ENCODE data around the gene TMEM139. TPM values are rescaled to one million over a fixed set of nuclear protein-coding genes. Genes with fewer than 3 reads are reported as not detected.
A peak's percentile ranks its signal among the peaks of the same experiment; 100 is the strongest.

The TMEM139 gene
- total and polyA plus RNA-seq, 10 of the 15 experiments (the other 5 are each of a cell fraction or from before 2014, with no cell fraction given): 0.31 TPM; not detected in 9

DNA sequence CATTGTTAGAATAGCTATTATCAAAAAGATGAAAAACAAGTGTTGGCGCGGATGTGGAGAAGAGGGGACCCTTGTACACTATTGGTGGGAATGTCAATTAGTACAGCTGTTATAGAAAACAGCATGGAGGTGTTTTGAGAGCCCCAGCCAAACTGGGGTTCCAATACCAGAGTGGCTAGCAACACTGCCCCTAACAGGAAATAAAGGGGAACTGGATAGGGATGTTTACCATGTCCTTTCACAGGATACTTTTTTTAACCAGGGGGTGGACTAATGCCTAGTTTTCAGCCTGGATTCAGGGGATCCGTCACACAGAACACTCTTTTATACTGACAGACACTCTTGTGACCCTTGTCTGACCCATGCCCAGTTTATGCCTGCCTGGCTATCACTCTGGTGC lies 28.4 kb upstream of the TMEM139 start:
- POLR2A ChIA-PET: no interaction called here
- in situ Hi-C loops (cut with MboI): no loop called here

DNA sequence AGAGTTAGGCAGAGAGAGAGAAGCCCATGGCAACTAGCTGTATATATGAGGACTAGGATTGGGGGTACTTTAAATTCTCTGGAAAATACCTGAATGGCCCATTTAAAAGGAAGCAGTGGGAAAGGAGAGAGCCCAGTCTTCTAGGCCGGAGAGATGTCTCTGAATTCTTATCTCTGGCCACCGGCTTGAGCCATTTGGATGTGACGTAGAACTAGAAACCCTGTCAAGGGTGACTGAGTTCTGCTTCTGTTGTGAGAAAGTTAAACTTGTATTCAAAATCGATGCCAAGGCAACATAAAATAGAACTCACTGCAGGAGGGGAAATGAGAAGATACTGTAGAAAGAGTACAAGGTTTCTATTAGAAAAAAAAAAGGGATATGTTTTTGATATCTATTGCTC lies 27.8 kb upstream of the TMEM139 start:
- SMC1A ChIA-PET (ENCODE audit: uncharacterized antibody, unreplicated experiment): no interaction called here
- 0 out of 2 replicates have a peak, but pooled peaks have one; percentile 2 for TF ChIP-seq SPI1 (IDR thresholded peaks at IDR 0.05; ENCODE audit: borderline replicate concordance, insufficient read depth, low read depth, low read length)
- TF ChIP-seq CREM (IDR thresholded peaks at IDR 0.05; ENCODE audit: low read depth): 0 out of 2 replicates have a peak, but pooled peaks have one; percentile 21
- TF ChIP-seq MYB (IDR thresholded peaks at IDR 0.05; ENCODE audit: borderline replicate concordance, low read depth, low read length): no peak
- no peak for TF ChIP-seq CHD2 (IDR thresholded peaks at IDR 0.05; ENCODE audit: borderline replicate concordance, low read depth, low read length)
- Histone ChIP-seq H2AFZ (ENCODE audit: control insufficient read depth, low read depth, low read length) (no peak overlapping the region; the same call in 1 of the 2 replicates), H3K27ac (ENCODE audit: control insufficient read depth, insufficient read depth) (no peak overlapping the region), H3K4me2 (ENCODE audit: control insufficient read depth, insufficient read depth) (no peak overlapping the region), H3K79me2 (ENCODE audit: control insufficient read depth, insufficient read depth, low read length) (no peaks in the 10 kb centered on the region), H3K4me3 (no peak overlapping the region), H3K4me1 (ENCODE audit: control insufficient read depth, insufficient read depth, low read length) (peaks cover 10% of the 10 kb centered on the region; the same call in 1 of the 2 replicates), H3K9me3 (replicated peaks; ENCODE audit: control insufficient read depth, insufficient read depth, low read length) (no peaks in the 10 kb centered on the region), H3K27me3 (replicated peaks in 1 of 2; ENCODE audit: control insufficient read depth in 2 of 2, insufficient read depth in 2 of 2, low read length in 1 of 2) (no peaks in the 10 kb centered on the region), H3K36me3 (ENCODE audit: control insufficient read depth in 2 of 2, insufficient read depth in 2 of 2, low read length in 1 of 2) (no peaks in the 10 kb centered on the region), H4K20me1 (ENCODE audit: control insufficient read depth, insufficient read depth) (no peaks in the 10 kb centered on the region), H3K9ac (ENCODE audit: control insufficient read depth, insufficient read depth, low read length) (no peak overlapping the region)
- intact Hi-C loops (cut with micrococcal nuclease; ENCODE audit: unreplicated experiment): no loop called here
- in situ Hi-C loops (cut with MboI): no loop called here
- POLR2A ChIA-PET: no interaction called here
- FAIRE-seq (peak; percentile 72), ATAC-seq (peak; percentile 93), DNase-seq (ENCODE audit: low read depth, low spot score) (peak; percentile 16)
- RAD21 ChIA-PET (ENCODE audit: unreplicated experiment): no interaction called here
- CTCF ChIA-PET: interaction anchor here (1.2 to 9.4 kb wide), 3 partner anchors 17 to 123 kb away, joined by 4 to 66 read pairs (median 7); no protein-coding TSS in a partner anchor
- no TSS peak for BruUV-seq (replicated peaks)
- WGBS (ENCODE audit: insufficient coverage, insufficient replicate concordance, low lambda C conversion rate, missing lambda C conversion rate): 0% methylated on average over 4 of the region's 4 CpGs

More for the DNA sequence above, 28.4 kb upstream of the TMEM139 start:
- RAD21 ChIA-PET (ENCODE audit: unreplicated experiment): interaction anchor here (1.1 kb wide), 1 partner anchor 43 kb away, joined by 3 read pairs; no protein-coding TSS in a partner anchor
- no TSS peak for BruUV-seq (replicated peaks)
- peak; percentile 29; the same call in 1 of the 2 replicates for TF ChIP-seq SPI1 (IDR thresholded peaks at IDR 0.05; ENCODE audit: borderline replicate concordance, insufficient read depth, low read depth, low read length)
- no peak for TF ChIP-seq HCFC1 (IDR thresholded peaks at IDR 0.05; ENCODE audit: low read length)
- SMC1A ChIA-PET (ENCODE audit: uncharacterized antibody, unreplicated experiment): no interaction called here
- no peaks in the 10 kb centered on the region for H3K9me3 ChIP-seq (replicated peaks; ENCODE audit: control insufficient read depth, insufficient read depth, low read length)
- no peaks in the 10 kb centered on the region for H3K79me2 ChIP-seq (ENCODE audit: control insufficient read depth, insufficient read depth, low read length)
- H3K27me3 ChIP-seq (replicated peaks in 1 of 2; ENCODE audit: control insufficient read depth in 2 of 2, insufficient read depth in 2 of 2, low read length in 1 of 2): no peaks in the 10 kb centered on the region
- no peaks in the 10 kb centered on the region for H4K20me1 ChIP-seq (ENCODE audit: control insufficient read depth, insufficient read depth)
- no peak overlapping the region for H3K9ac ChIP-seq (ENCODE audit: control insufficient read depth, insufficient read depth, low read length)
- CTCF ChIA-PET: interaction anchor here (1.2 to 9.4 kb wide), 3 partner anchors 16 to 50 kb away, joined by 4 to 66 read pairs (median 4); no protein-coding TSS in a partner anchor
- no peaks in the 10 kb centered on the region for H3K36me3 ChIP-seq (ENCODE audit: control insufficient read depth in 2 of 2, insufficient read depth in 2 of 2, low read length in 1 of 2)
- no peak for DNase-seq (ENCODE audit: low read depth, low spot score)
- intact Hi-C loops (cut with micrococcal nuclease; ENCODE audit: unreplicated experiment): no loop called here
- H3K4me1 ChIP-seq (ENCODE audit: control insufficient read depth, insufficient read depth, low read length): peaks cover 10% of the 10 kb centered on the region; the same call in 1 of the 2 replicates
- no peak overlapping the region for H3K4me2 ChIP-seq (ENCODE audit: control insufficient read depth, insufficient read depth)
- ATAC-seq: peak; percentile 60
- WGBS (ENCODE audit: insufficient coverage, insufficient replicate concordance, low lambda C conversion rate, missing lambda C conversion rate): 75% methylated on average over 3 of the region's 3 CpGs
- H3K27ac ChIP-seq (ENCODE audit: control insufficient read depth, insufficient read depth): no peak overlapping the region
- H3K4me3 ChIP-seq: no peak overlapping the region
- no peak for FAIRE-seq
- H2AFZ ChIP-seq (ENCODE audit: control insufficient read depth, low read depth, low read length): no peak overlapping the region

All from GM12878 (cell line).